ENCODE data around the gene NAT14. TPM values are rescaled to one million over a fixed set of nuclear protein-coding genes. Genes with fewer than 3 reads are reported as not detected.
"Not testable (repeated sequence)": the region's sequence is repeated elsewhere in the genome, so short reads cannot be mapped to it uniquely, and the experiment has no call there.

The NAT14 gene
- total RNA-seq, 1 donor: 18.1 TPM

DNA sequence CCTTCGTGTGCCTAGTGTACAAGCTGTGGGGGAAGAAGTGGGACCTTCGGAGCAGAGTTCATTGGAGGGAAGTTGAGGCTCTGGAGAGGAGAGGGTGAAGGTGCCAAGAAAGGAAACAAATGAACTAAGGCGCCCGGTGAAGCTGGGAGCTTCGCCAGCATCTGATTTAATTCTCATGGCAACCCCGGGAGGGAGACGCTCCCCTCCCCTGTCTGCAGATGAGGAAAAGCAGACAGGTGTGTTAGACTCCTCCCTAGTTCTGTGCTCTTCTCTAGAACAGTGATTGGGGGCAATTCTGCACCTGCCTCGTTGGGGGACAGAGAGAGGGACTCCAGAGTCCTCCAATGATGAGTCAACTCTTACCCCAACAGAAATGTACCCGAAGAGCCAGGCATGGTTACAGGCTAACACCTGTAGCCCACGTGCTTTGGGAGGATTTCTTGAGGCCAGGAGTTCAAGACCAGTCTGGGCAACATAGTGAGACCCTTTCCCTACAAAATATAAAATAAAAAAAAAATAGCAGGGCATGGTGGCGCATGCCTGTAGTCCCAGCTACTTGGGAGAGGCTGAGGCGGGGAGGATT lies 7.5 kb downstream of the NAT14 start:
- no peak for DNase-seq (ENCODE audit: low read depth)
- no peak overlapping the region for H3K4me3 ChIP-seq (ENCODE audit: low read depth, low read length)
- no peak for TF ChIP-seq CTCF (IDR thresholded peaks at IDR 0.05; ENCODE audit: insufficient read depth, low read depth, low read length)

DNA sequence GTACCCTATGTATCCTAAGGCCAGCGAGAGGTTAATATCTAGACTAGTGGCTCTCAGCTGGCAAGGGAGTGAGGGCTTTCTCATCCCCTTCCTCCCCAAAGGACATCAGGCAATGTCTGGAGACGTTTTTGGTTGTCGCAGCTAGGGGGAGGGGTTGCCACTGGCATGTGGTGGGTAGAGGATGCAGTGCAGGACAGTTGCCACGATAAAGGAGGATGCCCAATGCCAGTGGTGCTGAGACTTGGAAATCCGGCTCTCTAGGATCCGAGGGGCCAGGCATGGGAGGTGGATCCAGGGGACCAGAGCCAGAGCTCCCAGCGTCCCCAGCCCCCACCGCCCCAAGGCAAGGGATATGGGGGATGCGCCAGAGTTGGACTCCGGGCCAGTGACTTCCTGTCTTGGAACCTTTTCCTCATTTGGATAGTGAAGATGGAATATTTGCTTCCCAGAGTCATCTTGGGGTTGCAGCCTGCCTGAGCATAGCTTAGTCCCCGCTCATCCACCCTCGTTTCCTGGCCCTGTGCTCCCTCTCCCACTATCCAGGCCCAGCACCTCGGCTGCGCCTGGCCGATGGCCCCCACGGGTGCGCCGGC lies 8.2 kb downstream of the NAT14 start:
- TF ChIP-seq CTCF (IDR thresholded peaks at IDR 0.05; ENCODE audit: insufficient read depth, low read depth, low read length): no peak
- peak; percentile 45 for DNase-seq (ENCODE audit: low read depth)
- peak overlapping the region; percentile 40 for H3K4me3 ChIP-seq (ENCODE audit: low read depth, low read length)

DNA sequence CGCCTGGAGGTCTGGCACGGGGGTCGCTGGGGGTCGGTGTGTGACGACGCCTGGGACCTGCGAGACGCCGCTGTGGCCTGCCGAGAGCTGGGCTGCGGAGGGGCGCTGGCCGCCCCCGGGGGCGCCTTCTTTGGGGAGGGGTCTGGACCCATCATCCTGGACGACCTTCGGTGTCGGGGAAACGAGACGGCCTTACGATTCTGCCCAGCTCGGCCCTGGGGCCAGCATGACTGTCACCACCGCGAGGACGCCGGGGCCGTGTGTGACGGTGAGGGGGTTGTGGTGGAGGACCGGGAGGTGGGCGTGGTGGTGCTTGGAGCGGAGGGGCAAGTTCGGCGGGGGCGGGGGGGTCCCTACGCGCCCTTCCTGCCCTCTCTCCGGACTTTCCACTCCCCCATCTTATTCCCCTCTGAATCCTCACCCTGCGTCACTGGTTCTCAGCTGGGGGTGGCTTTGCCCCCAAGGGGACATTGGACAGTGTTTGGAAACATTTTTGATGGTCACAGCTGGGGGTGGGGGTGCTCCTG lies 8.7 kb downstream of the NAT14 start:
- DNase-seq (ENCODE audit: low read depth): no peak
- H3K4me3 ChIP-seq (ENCODE audit: low read depth, low read length): peak overlapping the region; percentile 40

DNA sequence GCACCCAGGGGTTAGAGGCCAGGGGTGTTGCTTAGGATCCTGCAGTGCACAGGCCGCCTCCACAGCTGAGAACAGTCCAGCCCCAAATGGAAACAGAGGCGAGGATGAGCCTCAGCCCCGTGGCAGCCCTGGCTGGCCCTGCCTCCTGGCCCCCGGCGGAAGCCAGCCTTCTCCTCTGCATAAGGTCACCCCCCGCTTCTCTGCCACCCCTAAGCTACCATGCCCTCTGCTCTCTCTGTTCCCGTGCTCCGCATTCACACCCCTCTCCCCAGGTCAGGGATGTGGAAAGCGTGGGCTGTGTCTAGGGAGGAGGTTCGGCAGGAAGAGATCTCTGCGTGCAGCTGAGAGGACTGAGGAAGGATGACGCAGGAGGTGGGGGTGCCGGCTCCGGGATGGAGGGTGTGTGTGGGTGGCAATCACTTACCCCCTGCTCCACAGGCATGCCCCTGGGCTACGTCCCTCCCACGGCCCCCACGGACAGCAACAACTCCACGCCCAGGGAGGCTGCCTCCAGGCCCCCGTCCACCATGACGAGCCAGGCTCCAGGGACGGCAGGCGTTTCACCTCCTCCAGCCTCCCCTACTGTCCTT lies 9.3 kb downstream of the NAT14 start:
- DNase-seq (ENCODE audit: low read depth): peak; percentile 56
- peak overlapping the region; percentile 40 for H3K4me3 ChIP-seq (ENCODE audit: low read depth, low read length)
- TF ChIP-seq CTCF (IDR thresholded peaks at IDR 0.05; ENCODE audit: insufficient read depth, low read depth, low read length): no peak

More for the DNA sequence above, 8.7 kb downstream of the NAT14 start:
- TF ChIP-seq CTCF (IDR thresholded peaks at IDR 0.05; ENCODE audit: insufficient read depth, low read depth, low read length): no peak

DNA sequence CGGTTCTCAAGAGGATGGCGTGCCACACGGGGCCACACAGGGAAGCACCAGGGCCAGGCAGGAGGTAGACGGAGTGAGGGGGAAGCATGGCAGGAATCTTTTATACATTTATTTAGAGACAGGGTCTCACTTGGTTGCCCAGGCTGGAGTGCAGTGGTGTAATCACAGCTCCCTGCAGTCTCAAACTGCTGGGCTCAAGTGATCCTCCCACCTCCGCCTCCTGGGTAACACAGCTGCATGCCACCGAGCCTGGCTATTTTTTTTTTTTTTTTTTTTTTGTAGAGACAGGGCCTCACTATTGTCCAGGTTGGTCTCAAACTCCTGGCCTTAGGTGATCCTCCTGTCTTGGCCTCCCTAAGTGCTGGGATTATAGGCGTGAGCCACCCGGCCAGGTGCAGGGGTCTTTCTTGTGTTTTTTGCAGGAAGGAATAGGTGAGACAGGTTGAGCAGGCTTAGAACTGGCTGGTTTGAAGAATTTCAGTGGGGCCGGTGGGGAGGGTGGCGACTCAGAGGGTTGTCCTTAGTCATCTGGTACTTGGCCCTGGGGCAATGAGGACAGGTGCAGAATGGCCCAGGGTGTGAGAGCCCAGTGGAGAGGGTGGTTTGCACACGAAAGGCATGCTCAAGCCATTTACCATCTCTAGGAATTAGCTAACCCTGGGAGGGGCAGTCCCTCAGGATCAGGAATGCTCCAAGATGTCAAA lies 10.8 kb downstream of the NAT14 start:
- TF ChIP-seq CTCF (IDR thresholded peaks at IDR 0.05; ENCODE audit: insufficient read depth, low read depth, low read length): no peak
- no peak overlapping the region for H3K4me3 ChIP-seq (ENCODE audit: low read depth, low read length)
- no peak for DNase-seq (ENCODE audit: low read depth)

DNA sequence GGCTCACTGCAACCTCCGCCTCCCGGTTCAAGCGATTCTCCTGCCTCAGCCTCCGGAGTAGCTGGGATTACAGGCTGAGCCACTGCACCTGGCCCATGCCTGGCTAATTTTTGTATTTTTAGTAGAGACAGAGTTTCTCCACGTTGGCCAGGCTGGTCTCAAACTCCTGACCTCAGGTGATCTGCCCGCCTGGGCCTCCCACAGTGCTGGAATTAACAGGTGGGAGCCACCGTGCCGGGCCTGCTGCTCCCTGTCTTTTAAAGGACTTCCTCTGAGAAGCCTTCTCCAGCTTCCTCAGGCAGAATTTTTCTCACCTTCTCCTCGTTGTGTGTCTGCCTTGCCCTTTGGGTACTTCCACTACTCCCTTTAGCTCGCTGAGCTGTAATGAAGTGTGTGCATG lies 11.8 kb downstream of the NAT14 start:
- H3K4me3 ChIP-seq (ENCODE audit: low read depth, low read length); DNase-seq (ENCODE audit: low read depth): not testable (repeated sequence)

DNA sequence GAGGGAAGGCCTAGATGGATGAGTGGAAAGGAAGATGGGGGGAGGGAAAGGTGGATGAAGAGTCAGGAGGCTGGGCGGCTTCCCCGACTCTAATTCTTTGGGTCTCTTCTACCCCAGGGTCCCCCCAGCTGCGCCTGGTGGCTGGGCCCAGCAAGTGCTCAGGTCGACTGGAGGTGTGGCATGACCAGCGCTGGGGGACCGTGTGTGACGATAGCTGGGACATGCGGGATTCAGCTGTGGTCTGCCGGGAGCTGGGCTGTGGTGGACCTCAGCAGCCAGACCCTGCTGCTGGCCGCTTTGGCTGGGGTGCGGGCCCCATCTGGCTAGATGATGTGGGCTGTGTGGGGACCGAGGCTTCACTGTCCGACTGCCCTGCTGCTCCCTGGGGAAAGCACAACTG lies 12.8 kb downstream of the NAT14 start:
- H3K4me3 ChIP-seq (ENCODE audit: low read depth, low read length): no peak overlapping the region
- no peak for TF ChIP-seq CTCF (IDR thresholded peaks at IDR 0.05; ENCODE audit: insufficient read depth, low read depth, low read length)
- DNase-seq (ENCODE audit: low read depth): no peak

Data from fibroblast of villous mesenchyme (primary cell).